ENCODE data around the gene ASTL.

The ASTL gene

DNA sequence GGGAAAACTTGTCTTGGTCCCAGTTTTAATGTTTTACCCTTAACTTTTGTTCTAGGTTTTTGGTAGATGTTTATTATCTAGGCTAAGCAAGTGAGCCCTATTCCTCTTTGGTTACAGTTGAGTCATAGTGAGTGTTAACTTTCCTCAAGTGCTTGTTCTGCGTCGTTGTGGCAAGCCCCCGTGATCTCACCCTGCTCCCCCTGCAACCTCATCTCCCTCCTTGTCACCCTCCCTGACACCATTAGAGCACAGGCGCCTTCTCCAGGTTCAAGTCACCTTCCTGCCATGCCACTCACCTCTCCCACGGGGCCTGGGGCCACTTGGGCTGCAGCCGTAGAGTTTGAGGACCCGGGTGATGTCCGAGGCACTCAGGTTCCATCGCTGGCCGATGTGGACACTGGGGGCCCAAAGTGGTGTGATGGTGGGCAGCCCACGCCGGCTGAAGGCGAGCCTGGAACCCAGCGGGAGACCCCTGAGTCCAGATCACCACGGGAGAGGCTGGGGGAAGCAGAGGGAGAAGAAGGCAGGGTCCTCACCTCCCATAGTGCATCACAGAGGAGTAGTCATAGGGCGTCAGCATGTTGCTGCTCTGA lies 8.7 kb downstream of the ASTL start:
- TF ChIP-seq, protein P1, sequence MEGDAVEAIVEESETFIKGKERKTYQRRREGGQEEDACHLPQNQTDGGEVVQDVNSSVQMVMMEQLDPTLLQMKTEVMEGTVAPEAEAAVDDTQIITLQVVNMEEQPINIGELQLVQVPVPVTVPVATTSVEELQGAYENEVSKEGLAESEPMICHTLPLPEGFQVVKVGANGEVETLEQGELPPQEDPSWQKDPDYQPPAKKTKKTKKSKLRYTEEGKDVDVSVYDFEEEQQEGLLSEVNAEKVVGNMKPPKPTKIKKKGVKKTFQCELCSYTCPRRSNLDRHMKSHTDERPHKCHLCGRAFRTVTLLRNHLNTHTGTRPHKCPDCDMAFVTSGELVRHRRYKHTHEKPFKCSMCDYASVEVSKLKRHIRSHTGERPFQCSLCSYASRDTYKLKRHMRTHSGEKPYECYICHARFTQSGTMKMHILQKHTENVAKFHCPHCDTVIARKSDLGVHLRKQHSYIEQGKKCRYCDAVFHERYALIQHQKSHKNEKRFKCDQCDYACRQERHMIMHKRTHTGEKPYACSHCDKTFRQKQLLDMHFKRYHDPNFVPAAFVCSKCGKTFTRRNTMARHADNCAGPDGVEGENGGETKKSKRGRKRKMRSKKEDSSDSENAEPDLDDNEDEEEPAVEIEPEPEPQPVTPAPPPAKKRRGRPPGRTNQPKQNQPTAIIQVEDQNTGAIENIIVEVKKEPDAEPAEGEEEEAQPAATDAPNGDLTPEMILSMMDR (IDR thresholded peaks at IDR 0.05; ENCODE audit: low read depth, low read length, missing control alignments), result no peak
- no peak for DNase-seq (ENCODE audit: extremely low read depth, low read depth)
- no peak overlapping the region for H3K4me3 ChIP-seq (replicated peaks; ENCODE audit: low read depth, low read length)

DNA sequence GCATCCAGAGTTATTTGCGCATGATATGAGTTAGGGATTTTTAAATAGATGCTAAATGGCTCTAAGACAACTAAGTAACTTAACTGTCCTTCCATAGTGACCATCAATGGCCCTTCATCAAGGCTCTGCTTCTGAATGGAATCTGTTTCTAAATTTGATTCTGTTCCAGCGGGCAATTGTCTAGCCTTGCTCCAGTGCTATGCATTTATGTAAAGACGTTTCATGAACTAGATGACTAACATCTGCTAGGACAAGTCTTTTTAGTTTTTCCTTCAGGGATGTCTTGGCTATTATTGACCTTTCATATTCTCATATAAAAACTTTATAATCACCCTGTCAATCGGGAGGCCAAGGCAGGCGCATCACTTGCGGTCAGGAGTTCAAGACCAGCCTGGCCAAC lies 9.8 kb downstream of the ASTL start:
- no peak overlapping the region for H3K4me3 ChIP-seq (replicated peaks; ENCODE audit: low read depth, low read length)
- TF ChIP-seq, protein P1 (IDR thresholded peaks at IDR 0.05; ENCODE audit: low read depth, low read length, missing control alignments), result no peak

DNA sequence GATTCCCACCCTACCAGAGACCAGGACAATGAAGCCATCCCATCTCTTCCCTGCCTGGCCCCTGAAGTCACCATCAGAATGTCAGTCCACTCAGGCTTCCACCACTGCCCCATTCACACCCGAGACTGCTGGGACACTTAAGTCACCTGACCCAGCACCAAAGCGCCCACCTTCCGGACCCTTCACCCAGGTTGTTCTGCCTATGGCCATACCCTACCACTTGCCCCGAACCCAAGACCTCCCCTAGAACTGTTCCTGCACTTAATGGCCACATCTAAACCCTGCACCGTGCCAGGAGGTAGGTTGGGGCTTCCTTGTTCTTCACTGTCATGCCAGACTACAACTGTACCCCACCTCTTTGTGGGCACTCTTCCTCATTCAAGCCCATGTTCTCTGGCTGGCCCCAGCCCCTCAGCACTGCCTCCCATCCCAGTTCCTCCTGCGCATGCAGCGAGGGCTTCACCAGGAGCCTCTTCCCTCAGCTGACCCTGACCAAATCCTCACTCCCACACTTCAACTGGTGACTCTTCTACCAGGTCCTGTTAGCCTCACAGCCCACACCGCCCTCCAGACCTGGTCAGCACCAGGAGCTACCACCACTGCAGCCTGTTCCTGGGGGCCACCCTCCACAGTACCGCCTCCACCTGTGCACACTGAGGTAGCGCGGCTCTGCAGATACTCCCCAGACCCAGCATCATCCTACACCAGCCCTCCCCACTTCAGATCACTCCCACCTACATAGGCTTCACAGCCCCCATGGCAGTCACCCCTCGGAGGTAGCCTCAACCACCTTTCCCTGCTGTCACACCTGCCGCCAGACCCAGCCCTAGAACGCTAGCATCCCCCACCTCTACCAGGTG lies 13.7 kb downstream of the ASTL start:
- TF ChIP-seq, protein P1 (IDR thresholded peaks at IDR 0.05; ENCODE audit: low read depth, low read length, missing control alignments), result no peak
- no peak overlapping the region for H3K4me3 ChIP-seq (replicated peaks; ENCODE audit: low read depth, low read length)
- no peak for DNase-seq (ENCODE audit: extremely low read depth, low read depth)

More for the DNA sequence above, 9.8 kb downstream of the ASTL start:
- no peak for DNase-seq (ENCODE audit: extremely low read depth, low read depth)

DNA sequence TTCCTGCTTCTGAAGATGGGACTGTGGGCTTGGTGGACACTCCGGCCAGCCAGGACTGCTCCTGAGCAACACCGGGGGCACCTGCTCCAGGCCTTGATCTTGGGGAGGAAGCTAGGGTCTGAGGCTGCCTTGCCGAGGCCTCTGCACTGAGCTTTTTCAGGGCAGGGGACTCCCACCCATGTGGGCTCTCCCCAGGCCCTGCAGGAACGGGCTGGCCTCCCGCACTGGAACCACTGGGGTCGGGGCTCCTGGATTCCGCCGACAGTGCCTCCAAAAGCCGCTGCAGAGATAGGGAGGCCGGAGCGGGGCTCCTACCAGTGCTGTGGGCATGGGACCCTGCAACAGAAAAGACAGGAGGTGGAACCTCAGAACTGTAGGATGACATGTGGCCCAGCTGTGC lies 14.4 kb downstream of the ASTL start:
- H3K4me3 ChIP-seq (replicated peaks; ENCODE audit: low read depth, low read length), result no peak overlapping the region
- DNase-seq (ENCODE audit: extremely low read depth, low read depth), result no peak
- TF ChIP-seq, protein P1 (IDR thresholded peaks at IDR 0.05; ENCODE audit: low read depth, low read length, missing control alignments), result no peak

DNA sequence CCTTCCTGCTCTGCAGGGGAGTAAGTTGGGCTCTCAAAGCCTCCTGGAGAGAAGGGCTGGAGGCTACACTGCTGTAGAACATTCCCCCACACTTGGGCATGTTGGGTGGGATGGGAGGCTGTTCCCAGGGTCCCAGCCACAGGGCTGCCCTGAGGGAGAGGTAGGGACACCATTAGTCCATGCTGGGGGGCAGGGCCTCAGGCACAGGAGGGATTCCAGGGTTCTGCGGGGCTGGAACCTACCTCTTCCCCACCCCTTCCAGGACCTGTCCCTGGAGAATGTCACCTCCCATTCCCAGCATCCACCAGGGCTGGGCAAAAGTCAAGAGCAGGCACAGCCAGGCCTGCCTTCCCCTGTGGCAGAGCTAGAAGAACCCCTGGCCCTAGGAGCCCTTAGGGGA lies 15.0 kb downstream of the ASTL start:
- TF ChIP-seq, protein P1 (IDR thresholded peaks at IDR 0.05; ENCODE audit: low read depth, low read length, missing control alignments), result no peak
- no peak overlapping the region for H3K4me3 ChIP-seq (replicated peaks; ENCODE audit: low read depth, low read length)
- no peak for DNase-seq (ENCODE audit: extremely low read depth, low read depth)

DNA sequence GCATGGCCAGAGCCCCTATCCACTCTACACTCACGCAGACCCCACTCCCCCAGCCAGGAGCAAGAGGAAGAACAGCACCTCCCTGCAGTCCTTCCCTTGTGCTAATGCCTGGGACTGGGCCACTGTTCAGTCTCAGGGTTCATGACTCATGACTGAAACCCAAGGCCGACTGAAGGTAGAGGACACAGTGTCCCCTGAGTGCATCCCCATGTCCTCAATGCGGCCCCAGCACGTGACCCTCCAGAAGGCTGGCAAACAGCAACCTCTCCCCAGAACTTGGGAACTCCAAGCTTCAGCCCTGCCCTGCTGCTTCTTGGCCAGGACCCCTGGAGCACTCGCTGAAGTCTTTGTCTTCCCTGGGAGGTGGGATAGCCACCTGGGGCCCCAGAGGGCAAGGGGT lies 15.9 kb downstream of the ASTL start:
- no peak overlapping the region for H3K4me3 ChIP-seq (replicated peaks; ENCODE audit: low read depth, low read length)
- TF ChIP-seq, protein P1 (IDR thresholded peaks at IDR 0.05; ENCODE audit: low read depth, low read length, missing control alignments), result no peak
- no peak for DNase-seq (ENCODE audit: extremely low read depth, low read depth)
